Naive B cell (primary cell): ENCODE results near the gene ZNF165. TPM values are rescaled to one million over a fixed set of nuclear protein-coding genes. Genes with fewer than 3 reads are reported as not detected.

Experiments
- ATAC-seq, 2 donors: fragments of 150-1000 bp; cut with Tn5 transposase; 2 replicates each; pipeline ENCODE4 v1.10.0; 2021; ENCODE audit warnings: low read depth in 2 of 2, mild to moderate bottlenecking in 2 of 2, moderate library complexity in 2 of 2
- DNase-seq: peaks from one replicate; pipeline ENCODE4 v3.0.0; 2022
- H3K27ac Mint-ChIP-seq, 6 donors: one replicate each; pipeline ENCODE4 v1.8.0; 2020 to 2022; ENCODE audit warnings: mild to moderate bottlenecking in 6 of 6, mixed read lengths in 6 of 6, moderate library complexity in 5 of 6, inconsistent platforms in 2 of 6
- H3K27me3 Mint-ChIP-seq, 3 donors: one replicate each; pipeline ENCODE4 v1.8.0; 2021 to 2022; ENCODE audit warnings: mixed read lengths in 3 of 3, mild to moderate bottlenecking in 1 of 3
- H3K36me3 Mint-ChIP-seq, 2 donors: one replicate each; pipeline ENCODE4 v1.8.0; 2020 to 2022; ENCODE audit warnings: mixed read lengths in 2 of 2, inconsistent platforms in 1 of 2, mild to moderate bottlenecking in 1 of 2
- H3K4me1 Mint-ChIP-seq, 3 donors: one replicate each; pipeline ENCODE4 v1.8.0; 2020 to 2022; ENCODE audit warnings: mixed read lengths in 3 of 3, inconsistent platforms in 1 of 3, mild to moderate bottlenecking in 1 of 3, moderate library complexity in 1 of 3
- H3K4me3 Mint-ChIP-seq, 8 donors: one replicate each; pipeline ENCODE4 v1.8.0; 2020 to 2022; ENCODE audit warnings: mild to moderate bottlenecking in 8 of 8, mixed read lengths in 8 of 8, moderate library complexity in 8 of 8, inconsistent platforms in 2 of 8
- H3K9me3 Mint-ChIP-seq, 7 donors: one replicate each; pipeline ENCODE4 v1.8.0; 2020 to 2022; ENCODE audit warnings: mixed read lengths in 7 of 7, mild to moderate bottlenecking in 5 of 7, inconsistent platforms in 2 of 7, moderate library complexity in 1 of 7
- polyA plus RNA-seq, 6 donors: library from polyadenylated mRNA; unstranded; fragments of 300-500 nt; fragmentation: Illumina TruSeq; gene quantifications; one replicate each; pipeline ENCODE4 v1.2.3, GENCODE V29; 2021; ENCODE audit warnings: low read depth in 6 of 6

The ZNF165 gene
- polyA plus RNA-seq, 6 donors from 2014 or later: 3.6 to 7.1 (median 5.3) TPM

DNA sequence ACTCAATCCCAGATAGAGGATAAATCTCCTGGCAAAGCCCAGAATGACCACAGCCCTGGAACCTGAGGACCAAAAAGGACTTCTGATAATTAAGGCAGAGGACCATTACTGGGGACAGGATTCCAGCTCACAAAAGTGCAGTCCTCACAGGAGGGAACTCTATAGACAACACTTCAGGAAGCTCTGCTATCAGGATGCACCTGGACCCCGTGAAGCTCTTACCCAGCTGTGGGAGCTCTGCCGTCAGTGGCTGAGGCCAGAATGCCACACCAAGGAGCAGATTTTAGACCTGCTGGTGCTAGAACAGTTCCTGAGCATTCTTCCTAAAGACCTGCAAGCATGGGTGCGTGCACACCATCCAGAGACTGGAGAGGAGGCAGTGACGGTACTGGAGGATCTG lies 45.0 kb downstream of the ZNF165 start:
- H3K36me3 Mint-ChIP-seq: peaks cover 5 to 32% of the 10 kb centered on the region in 2 donors
- H3K4me1 Mint-ChIP-seq: peaks cover 34 to 42% (median 39%) of the 10 kb centered on the region in 3 donors
- H3K27me3 Mint-ChIP-seq: no peaks in the 10 kb centered on the region
- peak overlapping the region; percentile 57 to 96 (median 92) for H3K27ac Mint-ChIP-seq
- no peak for DNase-seq
- peak overlapping the region; percentile 63 to 98 (median 93) for H3K4me3 Mint-ChIP-seq
- H3K9me3 Mint-ChIP-seq: no peaks in the 10 kb centered on the region
- peak; percentile 47 to 60 for ATAC-seq

DNA sequence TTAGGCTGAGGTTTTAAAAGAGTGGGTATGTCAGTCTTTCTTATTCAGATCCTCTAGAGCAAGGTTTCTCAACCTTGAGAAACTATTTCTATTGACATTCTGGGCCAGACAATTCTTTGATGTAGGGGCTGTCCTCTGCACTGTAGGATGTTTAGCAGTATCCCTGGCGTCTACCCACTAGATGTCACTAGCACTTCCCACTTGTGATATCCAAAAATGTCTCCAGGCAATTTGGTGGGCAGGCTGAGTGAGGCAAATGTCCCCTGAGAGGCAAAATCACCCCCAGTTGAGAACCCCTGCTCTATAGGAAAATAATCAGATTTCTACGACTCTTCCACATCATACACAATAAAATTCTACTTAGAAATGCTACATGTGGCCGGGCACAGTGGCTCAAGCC lies 53.6 kb downstream of the ZNF165 start:
- ATAC-seq (no peak), DNase-seq (peak; percentile 4)
- H3K27ac Mint-ChIP-seq: peak overlapping the region in 5 of 6 donors; percentile 11 to 89 (median 42)
- H3K4me3 Mint-ChIP-seq: peak overlapping the region in 1 of 8 donors; percentile 46
- H3K36me3 Mint-ChIP-seq: peaks cover 0 to 7% of the 10 kb centered on the region in 2 donors
- H3K4me1 Mint-ChIP-seq: peaks cover 43 to 65% (median 61%) of the 10 kb centered on the region in 3 donors
- no peaks in the 10 kb centered on the region for H3K9me3 Mint-ChIP-seq
- H3K27me3 Mint-ChIP-seq: no peaks in the 10 kb centered on the region

DNA sequence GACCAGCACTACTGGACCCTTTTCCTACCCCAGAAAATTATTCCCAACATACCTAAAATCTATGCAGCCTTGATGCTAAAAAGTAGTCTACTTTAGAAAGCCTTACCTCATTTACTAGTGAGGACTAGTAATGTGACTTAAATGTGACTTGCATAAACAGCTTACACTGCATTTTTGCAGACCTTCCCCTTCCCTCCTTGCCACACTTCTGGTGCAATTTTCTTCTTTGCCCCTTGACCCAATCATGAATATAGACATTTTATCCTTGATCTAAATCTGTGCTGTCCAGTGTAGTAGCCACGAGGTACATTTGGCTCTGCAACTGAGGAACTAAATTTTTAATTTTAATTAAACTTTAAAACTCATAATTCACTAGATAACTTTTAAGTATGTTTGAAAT lies 54.3 kb downstream of the ZNF165 start:
- Mint-ChIP-seq H3K27ac (peak overlapping the region in 3 of 6 donors; percentile 16 to 54 (median 50)), H3K27me3 (no peaks in the 10 kb centered on the region), H3K9me3 (no peaks in the 10 kb centered on the region), H3K4me3 (peak overlapping the region in 2 of 8 donors; percentile 15 to 77), H3K4me1 (peaks cover 36 to 64% (median 58%) of the 10 kb centered on the region in 3 donors), H3K36me3 (no peaks in the 10 kb centered on the region)
- no peak for ATAC-seq
- no peak for DNase-seq

DNA sequence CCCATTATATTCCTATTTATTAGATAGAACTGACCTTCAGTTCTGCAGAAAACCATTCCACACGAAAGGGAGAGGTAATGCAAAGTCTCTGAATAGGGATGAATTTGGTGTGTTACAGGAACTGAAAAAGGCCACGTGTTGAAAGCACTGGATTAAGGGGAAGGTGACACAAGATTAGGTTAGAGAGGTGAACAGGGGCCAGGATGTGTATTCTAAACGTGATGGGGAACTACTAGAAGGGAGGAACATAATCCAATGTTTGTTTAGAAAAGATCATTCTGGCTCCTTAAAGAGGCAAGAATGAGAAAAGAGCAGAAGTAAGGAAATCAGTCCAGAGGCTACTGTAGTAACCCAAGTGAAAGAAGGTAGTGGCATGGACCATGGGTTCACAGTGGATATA lies 55.0 kb downstream of the ZNF165 start:
- H3K4me3 Mint-ChIP-seq: peak overlapping the region; percentile 29 to 98 (median 94)
- H3K36me3 Mint-ChIP-seq: no peaks in the 10 kb centered on the region
- no peaks in the 10 kb centered on the region for H3K27me3 Mint-ChIP-seq
- peak overlapping the region; percentile 8 to 100 (median 95) for H3K27ac Mint-ChIP-seq
- H3K9me3 Mint-ChIP-seq: no peaks in the 10 kb centered on the region
- peaks cover 40 to 68% (median 62%) of the 10 kb centered on the region in 3 donors for H3K4me1 Mint-ChIP-seq
- no peak for ATAC-seq
- peak; percentile 5 for DNase-seq

DNA sequence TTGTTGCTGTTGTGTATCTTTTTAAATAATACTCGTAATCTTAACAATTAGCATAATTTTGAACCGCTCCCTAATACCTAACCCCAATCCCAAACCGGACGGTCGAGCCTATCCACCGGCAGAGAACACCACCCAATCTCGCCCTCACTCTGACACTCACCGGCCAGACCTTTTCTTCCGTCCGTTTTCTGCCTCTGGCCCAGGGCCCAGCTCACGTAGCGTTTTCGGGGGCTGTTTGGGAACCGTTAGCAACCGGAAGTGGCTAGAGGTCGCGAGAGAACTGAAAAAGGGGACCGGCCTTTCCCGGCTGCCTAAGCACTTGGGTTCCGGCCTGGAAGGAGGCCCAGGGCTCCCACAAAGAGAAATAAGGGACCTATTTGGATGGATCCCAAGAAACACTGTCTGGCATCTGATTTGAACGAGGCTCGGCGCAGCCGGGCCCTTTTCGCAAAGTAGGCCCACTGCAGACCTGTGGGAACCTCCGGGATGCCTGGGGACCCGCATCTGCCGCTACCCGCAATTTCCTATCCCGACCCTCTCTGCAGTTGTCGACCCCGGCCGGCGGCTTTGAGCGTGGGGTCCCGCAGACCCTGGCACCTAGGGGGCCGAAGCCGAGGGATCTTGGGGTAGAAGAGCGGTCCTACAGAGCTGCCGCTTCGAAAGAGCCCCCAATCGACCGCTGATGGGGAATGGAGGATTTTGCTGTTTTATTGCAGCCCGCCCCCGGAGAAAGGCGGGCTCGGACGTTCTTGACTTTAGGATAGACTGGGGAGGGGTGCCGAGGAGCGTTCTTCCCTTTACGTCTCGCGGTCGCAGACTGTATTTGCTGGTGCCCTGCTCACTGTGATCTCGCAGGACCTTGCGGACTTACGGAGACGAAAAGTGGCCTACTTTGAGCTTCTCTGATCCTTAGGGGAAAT lies 56.5 kb downstream of the ZNF165 start:
- H3K27ac Mint-ChIP-seq: peak overlapping the region; percentile 93 to 100 (median 98)

DNA sequence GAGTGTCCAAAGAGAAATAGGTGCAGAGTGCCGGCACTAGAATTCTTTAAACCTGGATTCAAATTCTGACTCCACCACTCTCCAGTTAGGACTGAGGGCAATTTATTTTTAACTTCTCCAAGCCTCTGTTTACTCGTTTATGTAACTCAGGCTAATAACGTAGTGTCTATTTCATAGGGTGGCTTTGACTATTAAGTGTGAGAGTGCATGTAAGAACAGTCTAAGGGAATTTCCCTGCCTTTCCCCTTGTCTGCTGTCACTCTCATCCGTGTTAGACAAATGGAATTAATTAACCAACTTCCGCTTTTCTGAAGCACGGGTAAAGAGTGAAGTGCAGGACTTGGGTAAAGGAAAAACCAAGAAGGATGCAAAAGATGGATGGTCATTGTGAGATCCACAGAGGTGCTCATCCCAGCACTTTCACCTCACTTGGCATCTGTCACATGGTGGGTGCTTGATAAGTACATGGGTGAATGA lies 57.2 kb downstream of the ZNF165 start:
- no peaks in the 10 kb centered on the region for H3K27me3 Mint-ChIP-seq

More for the DNA sequence above, 56.5 kb downstream of the ZNF165 start:
- peaks cover 52 to 78% (median 68%) of the 10 kb centered on the region in 3 donors for H3K4me1 Mint-ChIP-seq
- H3K27me3 Mint-ChIP-seq: no peaks in the 10 kb centered on the region
- ATAC-seq (peak; percentile 38 to 39), DNase-seq (peak; percentile 61)
- H3K36me3 Mint-ChIP-seq: no peaks in the 10 kb centered on the region
- no peaks in the 10 kb centered on the region for H3K9me3 Mint-ChIP-seq
- H3K4me3 Mint-ChIP-seq: peak overlapping the region; percentile 84 to 98 (median 98)

More for the DNA sequence above, 57.2 kb downstream of the ZNF165 start:
- Mint-ChIP-seq H3K27ac (peak overlapping the region; percentile 93 to 100 (median 98)), H3K9me3 (no peaks in the 10 kb centered on the region), H3K4me3 (peak overlapping the region; percentile 84 to 98 (median 98)), H3K4me1 (peaks cover 55 to 84% (median 73%) of the 10 kb centered on the region in 3 donors), H3K36me3 (no peaks in the 10 kb centered on the region)
- peak; percentile 70 to 73 for ATAC-seq
- peak; percentile 71 for DNase-seq

Other genes with a start within 250 kb of the ZNF165 start
- not detected for gene OR2B2, start 168.2 kb upstream of the ZNF165 start, polyA plus RNA-seq
- not detected for gene OR2B6, start 123.3 kb upstream of the ZNF165 start, polyA plus RNA-seq
- 10 to 100 TPM; 11.3 to 21.3 (median 14.7) TPM for gene ZSCAN16, start 44.0 kb downstream of the ZNF165 start, polyA plus RNA-seq
- 1 to 10 TPM in 4 of 6 donors, under 1 TPM in 1, not detected in 1; 0.95 to 2.6 (median 1.1) TPM for gene ZKSCAN8, start 61.3 kb downstream of the ZNF165 start, polyA plus RNA-seq
- 10 to 100 TPM in 3 of 6 donors, 1 to 10 TPM in 2, not detected in 1; 8.1 to 12.2 (median 10.0) TPM for gene ZSCAN9, start 144.7 kb downstream of the ZNF165 start, polyA plus RNA-seq
- 1 to 10 TPM in 5 of 6 donors, not detected in 1; 4.5 to 8.7 (median 5.1) TPM for gene ZKSCAN4, start 171.7 kb downstream of the ZNF165 start, polyA plus RNA-seq
- under 1 TPM in 4 of 6 donors, not detected in 2; 0.25 to 0.61 (median 0.40) TPM for gene NKAPL, start 178.7 kb downstream of the ZNF165 start, polyA plus RNA-seq
- gene ZSCAN26, start 186.6 kb downstream of the ZNF165 start, polyA plus RNA-seq: 10 to 100 TPM in 5 of 6 donors, 1 to 10 TPM in 1; 4.8 to 22.1 (median 18.3) TPM
- gene PGBD1, start 201.0 kb downstream of the ZNF165 start, polyA plus RNA-seq: under 1 TPM in 4 of 6 donors, not detected in 2; 0.25 to 0.86 (median 0.65) TPM